IMR-90 (cell line): ENCODE results near the gene FAM131C. TPM values are rescaled to one million over a fixed set of nuclear protein-coding genes. Genes with fewer than 3 reads are reported as not detected.

Experiments
- ATAC-seq: fragments of 200-7000 bp; cut with Tn5 transposase; 2 replicates; pipeline ENCODE4 v1.9.1; 2020; ENCODE audit warnings: low read depth, mild to moderate bottlenecking, moderate library complexity
- BruUV-seq: library from RNA; stranded (reverse); fragments of 400-500 nt; replicated peaks from 2 replicates; lab custom pipeline; 2021; lab: Mats Ljungman, UMichigan
- CTCF ChIA-PET: fragments of 300-600 bp; formaldehyde crosslinking; extraction: SDS; loops from one replicate; lab custom pipeline; 2021; ENCODE audit warnings: antibody characterized with exemption; lab: Yijun Ruan, JAX
- POLR2A ChIA-PET: fragments of 300-600 bp; sonication (Branson Sonifier 250); formaldehyde crosslinking; loops from one replicate; lab custom pipeline; 2022; ENCODE audit warnings: antibody characterized with exemption; ENCODE audit not compliant: unreplicated experiment; lab: Charles Lee
- DNase-seq: peaks from one replicate; pipeline ENCODE4 v3.0.0; 2013
- H2AFZ ChIP-seq: replicated peaks from 2 replicates; pipeline ENCODE3; 2013; ENCODE audit warnings: low read length, mild to moderate bottlenecking; ENCODE audit not compliant: poor library complexity
- H2AK5ac ChIP-seq: 2 replicates; pipeline ENCODE4 v1.6.1; 2013; ENCODE audit warnings: low read depth, low read length, inconsistent platforms
- H2AK9ac ChIP-seq: replicated peaks from 2 replicates; pipeline ENCODE3; 2013; ENCODE audit warnings: mild to moderate bottlenecking, low read depth, low read length, moderate library complexity; ENCODE audit not compliant: poor library complexity
- H2BK120ac ChIP-seq: 2 replicates; pipeline ENCODE4 v1.6.1; 2013; ENCODE audit warnings: low read depth, low read length, inconsistent platforms
- H2BK15ac ChIP-seq: 3 replicates; pipeline ENCODE4 v1.6.1; 2013; ENCODE audit warnings: low read depth, low read length, inconsistent platforms
- H2BK20ac ChIP-seq: 2 replicates; pipeline ENCODE4 v1.6.1; 2013; ENCODE audit warnings: low read depth, mild to moderate bottlenecking, inconsistent platforms, low read length, moderate library complexity
- H2BK5ac ChIP-seq: 2 replicates; pipeline ENCODE4 v1.6.1; 2013; ENCODE audit warnings: mild to moderate bottlenecking, low read depth, low read length, inconsistent platforms; ENCODE audit not compliant: poor library complexity, severe bottlenecking
- H3K14ac ChIP-seq: replicated peaks from 2 replicates; pipeline ENCODE4 v1.6.1; 2013; ENCODE audit warnings: low read depth, low read length, inconsistent platforms
- H3K18ac ChIP-seq: 2 replicates; pipeline ENCODE4 v1.6.1; 2013; ENCODE audit warnings: low read depth, low read length, control low read depth
- H3K23ac ChIP-seq: 2 replicates; pipeline ENCODE4 v1.6.1; 2013; ENCODE audit warnings: low read depth, low read length, inconsistent platforms
- H3K27ac ChIP-seq: 2 replicates; pipeline ENCODE4 v1.5.1; 2013; ENCODE audit warnings: mild to moderate bottlenecking, control low read depth, low read length; ENCODE audit not compliant: insufficient read depth
- H3K27me3 ChIP-seq: 2 replicates; pipeline ENCODE4 v1.6.1; 2013; ENCODE audit warnings: low read length; ENCODE audit not compliant: control insufficient read depth, insufficient read depth
- H3K36me3 ChIP-seq: 2 replicates; pipeline ENCODE4 v1.6.1; 2013; ENCODE audit warnings: low read length, mixed read lengths; ENCODE audit not compliant: control insufficient read depth, insufficient read depth
- H3K4ac ChIP-seq: 2 replicates; pipeline ENCODE4 v1.6.1; 2013; ENCODE audit warnings: low read depth, low read length, inconsistent platforms
- H3K4me1 ChIP-seq: 2 replicates; pipeline ENCODE4 v1.6.1; 2013; ENCODE audit warnings: low read length, mixed read lengths; ENCODE audit not compliant: control insufficient read depth, insufficient read depth
- H3K4me2 ChIP-seq: 2 replicates; pipeline ENCODE4 v1.6.1; 2013; ENCODE audit warnings: low read depth, mild to moderate bottlenecking, control low read depth, low read length, moderate library complexity
- H3K4me3 ChIP-seq: 2 replicates; pipeline ENCODE4 v1.5.1; 2013; ENCODE audit warnings: low read depth, mild to moderate bottlenecking, control low read depth, low read length, moderate library complexity; ENCODE audit not compliant: insufficient read depth
- H3K56ac ChIP-seq: 2 replicates; pipeline ENCODE4 v1.6.1; 2013; ENCODE audit warnings: low read length, inconsistent platforms; ENCODE audit not compliant: insufficient read depth; ENCODE audit errors: extremely low read depth
- H3K79me1 ChIP-seq, 2 experiments: 2 replicates each; pipeline ENCODE4 v1.6.1; 2013; ENCODE audit warnings: low read length in 2 of 2, inconsistent platforms in 1 of 2, low read depth in 1 of 2
- H3K9ac ChIP-seq: 2 replicates; pipeline ENCODE4 v1.6.1; 2013; ENCODE audit warnings: low read depth, low read length, control low read depth
- H3K9me1 ChIP-seq: 2 replicates; pipeline ENCODE4 v1.6.1; 2013; ENCODE audit warnings: low read length, inconsistent platforms; ENCODE audit not compliant: insufficient read depth
- H3K9me3 ChIP-seq: 2 replicates; pipeline ENCODE4 v1.6.1; 2013; ENCODE audit warnings: low read length; ENCODE audit not compliant: control insufficient read depth, insufficient read depth
- H4K20me1 ChIP-seq: 2 replicates; pipeline ENCODE4 v1.6.1; 2013; ENCODE audit warnings: low read length, inconsistent platforms; ENCODE audit not compliant: insufficient read depth
- H4K5ac ChIP-seq: 2 replicates; pipeline ENCODE4 v1.6.1; 2013; ENCODE audit warnings: mild to moderate bottlenecking, low read depth, low read length, control low read depth
- H4K8ac ChIP-seq, 2 experiments: 2 replicates each; pipeline ENCODE4 v1.6.1; 2013; ENCODE audit warnings: low read depth in 2 of 2, low read length in 2 of 2, control low read depth in 1 of 2, inconsistent platforms in 1 of 2
- H4K91ac ChIP-seq: 2 replicates; pipeline ENCODE4 v1.6.1; 2013; ENCODE audit warnings: low read depth, low read length, inconsistent platforms; ENCODE audit not compliant: insufficient read depth
- BHLHE40 ChIP-seq: fragments of 150-350 bp; IDR thresholded peaks from 2 replicates; pipeline ENCODE4 v1.6.1; 2016; ENCODE audit warnings: mild to moderate bottlenecking, low read depth, low read length
- CEBPB ChIP-seq: IDR thresholded peaks from 2 replicates; pipeline ENCODE4 v1.6.1; 2012; ENCODE audit warnings: low read depth, low read length, improper control_type of control experiment
- CHD1 ChIP-seq: IDR thresholded peaks from 2 replicates; pipeline ENCODE4 v1.6.1; 2012; ENCODE audit warnings: low read depth, low read length, improper control_type of control experiment
- FOS ChIP-seq: fragments of 150-350 bp; IDR thresholded peaks from 2 replicates; pipeline ENCODE4 v1.6.1; 2016; ENCODE audit warnings: low read depth, low read length
- MAFK ChIP-seq: IDR thresholded peaks from 2 replicates; pipeline ENCODE4 v1.6.1; 2012; ENCODE audit warnings: low read depth, low read length, improper control_type of control experiment
- MAZ ChIP-seq: IDR thresholded peaks from 2 replicates; pipeline ENCODE4 v1.6.1; 2012; ENCODE audit warnings: low read depth, mild to moderate bottlenecking, low read length, improper control_type of control experiment, moderate library complexity, borderline replicate concordance
- MXI1 ChIP-seq: IDR thresholded peaks from 2 replicates; pipeline ENCODE4 v1.6.1; 2012; ENCODE audit warnings: low read depth, mild to moderate bottlenecking, low read length, moderate library complexity, borderline replicate concordance
- NFE2L2 ChIP-seq: fragments of 150-350 bp; IDR thresholded peaks from 2 replicates; pipeline ENCODE4 v1.6.1; 2016; ENCODE audit warnings: low read depth, mild to moderate bottlenecking, low read length
- POLR2A ChIP-seq: IDR thresholded peaks from 2 replicates; pipeline ENCODE4 v1.6.1; 2012; ENCODE audit warnings: mild to moderate bottlenecking, low read depth, low read length
- RAD21 ChIP-seq: IDR thresholded peaks from 2 replicates; pipeline ENCODE4 v1.6.1; 2012; ENCODE audit warnings: low read length, improper control_type of control experiment
- RCOR1 ChIP-seq: IDR thresholded peaks from 2 replicates; pipeline ENCODE4 v1.6.1; 2012; ENCODE audit warnings: mild to moderate bottlenecking, low read length, improper control_type of control experiment; ENCODE audit not compliant: insufficient replicate concordance
- RFX5 ChIP-seq: IDR thresholded peaks from 2 replicates; pipeline ENCODE4 v1.8.0; 2012; ENCODE audit warnings: low read depth, mild to moderate bottlenecking, low read length, moderate library complexity
- SMC3 ChIP-seq: fragments of 150-350 bp; IDR thresholded peaks from 2 replicates; pipeline ENCODE4 v1.6.1; 2016; ENCODE audit warnings: low read depth, mild to moderate bottlenecking, antibody characterized with exemption, low read length, moderate library complexity
- WGBS, 2 experiments: methylation state at CpG; one replicate each; pipeline versions ENCODE4 v1.1.5 to v1.1.7; 2013; ENCODE audit warnings: missing lambda C conversion rate in 2 of 2; ENCODE audit not compliant: insufficient read length in 1 of 2; ENCODE audit errors: extremely low coverage in 2 of 2; 5-methylcytosine and 5-hydroxymethylcytosine counted together
- dilution Hi-C: fragments of 300-500 bp; cut with HindIII; formaldehyde crosslinking; loops from one replicate; pipeline ENCODE4 v1.14.3; 2018; ENCODE audit warnings: low sequenced_read_pairs; ENCODE audit not compliant: unreplicated experiment
- in situ Hi-C: fragments of 300-500 bp; cut with MboI; formaldehyde crosslinking; loops from 3 replicates; pipeline ENCODE4 v1.14.3; 2019; ENCODE audit warnings: low sequenced_read_pairs, inconsistent platforms, mixed read lengths
- intact Hi-C: fragments of 100-400 bp; cut with micrococcal nuclease; formaldehyde crosslinking; loops from 2 replicates; pipeline ENCODE4 v1.10.0; 2022
- polyA plus RNA-seq, 3 experiments: library from polyadenylated mRNA; depleted of rRNA; stranded (reverse); fragments of >200 nt; gene quantifications; 2 replicates each; pipeline ENCODE4 v1.2.3, GENCODE V29; 2012; ENCODE audit warnings: low replicate concordance in 1 of 3
- total RNA-seq: library from RNA; depleted of rRNA; stranded (reverse); fragments of >200 nt; gene quantifications from 2 replicates; pipeline ENCODE4 v1.2.3, GENCODE V29; 2012
- TF ChIP-seq, protein P1 (sequence below): fragments of 150-350 bp; IDR thresholded peaks from 2 replicates; pipeline ENCODE4 v1.6.1; 2017; ENCODE audit warnings: mild to moderate bottlenecking, antibody characterized with exemption, low read length, low read depth
- TF ChIP-seq, protein P2 (sequence below): conservative IDR thresholded peaks from 2 replicates; pipeline ENCODE4 v1.5.1; 2012; ENCODE audit warnings: mild to moderate bottlenecking, low read depth, low read length, improper control_type of control experiment
- TF ChIP-seq, protein P3 (sequence below): fragments of 150-350 bp; IDR thresholded peaks from 2 replicates; pipeline ENCODE4 v1.6.1; 2016; ENCODE audit warnings: low read depth, mild to moderate bottlenecking, low read length, moderate library complexity, borderline replicate concordance

Gene FAM131C
- total and polyA plus RNA-seq, 2 of the 4 experiments (the other 2 are of a cell fraction) = 0.18 to 1.0 TPM

DNA sequence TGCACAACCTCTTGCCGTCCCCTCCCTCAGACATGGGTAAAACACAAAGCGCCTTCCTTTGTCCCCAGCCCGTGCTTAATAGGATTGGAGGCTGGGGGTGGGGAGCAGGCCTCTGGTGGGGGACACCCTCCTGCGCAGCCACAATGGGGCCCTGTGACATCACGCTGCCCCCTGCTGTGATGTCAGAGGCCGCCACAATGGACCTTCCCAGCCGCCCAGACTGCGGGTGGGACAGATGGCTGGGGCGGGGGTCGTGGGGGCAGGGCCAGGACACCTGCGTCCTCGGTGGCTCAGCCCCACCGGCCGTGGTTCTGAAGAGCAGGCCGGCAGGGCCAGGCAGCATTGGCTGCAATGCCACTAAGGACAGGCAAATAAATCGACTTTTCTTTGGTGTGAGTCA, 42.6 kb upstream of the FAM131C start:
- no peak overlapping the region for H3K4me3 ChIP-seq
- no peak overlapping the region for H2BK120ac ChIP-seq
- H2AK5ac ChIP-seq = no peak overlapping the region
- no peak overlapping the region for H3K14ac ChIP-seq
- no peak overlapping the region for H3K18ac ChIP-seq
- H3K36me3 ChIP-seq = no peaks in the 10 kb centered on the region
- ChIA-PET CTCF (no interaction called here), POLR2A (no interaction called here)
- no peak overlapping the region for H2BK20ac ChIP-seq
- no peaks in the 10 kb centered on the region for H3K9me3 ChIP-seq
- H2AK9ac ChIP-seq = no peak overlapping the region
- no peak overlapping the region for H2BK5ac ChIP-seq
- ATAC-seq = no peak
- no peak overlapping the region for H4K5ac ChIP-seq
- H3K4me2 ChIP-seq = no peak overlapping the region
- dilution Hi-C loops = no loop called here
- no peaks in the 10 kb centered on the region; a peak in 1 of 4 replicates for H3K79me1 ChIP-seq
- no peak overlapping the region for H3K23ac ChIP-seq
- intact Hi-C loops = no loop called here
- DNase-seq = no peak
- in situ Hi-C loops = no loop called here
- H3K4me1 ChIP-seq = peaks cover 20% of the 10 kb centered on the region
- H3K9ac ChIP-seq = no peak overlapping the region
- no peak overlapping the region for H2BK15ac ChIP-seq
- no peak overlapping the region for H3K4ac ChIP-seq
- H4K20me1 ChIP-seq = no peaks in the 10 kb centered on the region
- no peak overlapping the region for H4K8ac ChIP-seq
- no peak overlapping the region for H3K56ac ChIP-seq
- BruUV-seq = no TSS peak
- H4K91ac ChIP-seq = no peak overlapping the region
- no peak overlapping the region for H3K27ac ChIP-seq
- H2AFZ ChIP-seq = no peak overlapping the region
- WGBS, 2 experiments = 53% methylated on average over 7 of the region's 16 CpGs; no CpG with 5 or more reads in 1 of the 2 experiments
- TF ChIP-seq, protein P1, sequence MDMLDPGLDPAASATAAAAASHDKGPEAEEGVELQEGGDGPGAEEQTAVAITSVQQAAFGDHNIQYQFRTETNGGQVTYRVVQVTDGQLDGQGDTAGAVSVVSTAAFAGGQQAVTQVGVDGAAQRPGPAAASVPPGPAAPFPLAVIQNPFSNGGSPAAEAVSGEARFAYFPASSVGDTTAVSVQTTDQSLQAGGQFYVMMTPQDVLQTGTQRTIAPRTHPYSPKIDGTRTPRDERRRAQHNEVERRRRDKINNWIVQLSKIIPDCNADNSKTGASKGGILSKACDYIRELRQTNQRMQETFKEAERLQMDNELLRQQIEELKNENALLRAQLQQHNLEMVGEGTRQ = no peak
- TF ChIP-seq, protein P2, sequence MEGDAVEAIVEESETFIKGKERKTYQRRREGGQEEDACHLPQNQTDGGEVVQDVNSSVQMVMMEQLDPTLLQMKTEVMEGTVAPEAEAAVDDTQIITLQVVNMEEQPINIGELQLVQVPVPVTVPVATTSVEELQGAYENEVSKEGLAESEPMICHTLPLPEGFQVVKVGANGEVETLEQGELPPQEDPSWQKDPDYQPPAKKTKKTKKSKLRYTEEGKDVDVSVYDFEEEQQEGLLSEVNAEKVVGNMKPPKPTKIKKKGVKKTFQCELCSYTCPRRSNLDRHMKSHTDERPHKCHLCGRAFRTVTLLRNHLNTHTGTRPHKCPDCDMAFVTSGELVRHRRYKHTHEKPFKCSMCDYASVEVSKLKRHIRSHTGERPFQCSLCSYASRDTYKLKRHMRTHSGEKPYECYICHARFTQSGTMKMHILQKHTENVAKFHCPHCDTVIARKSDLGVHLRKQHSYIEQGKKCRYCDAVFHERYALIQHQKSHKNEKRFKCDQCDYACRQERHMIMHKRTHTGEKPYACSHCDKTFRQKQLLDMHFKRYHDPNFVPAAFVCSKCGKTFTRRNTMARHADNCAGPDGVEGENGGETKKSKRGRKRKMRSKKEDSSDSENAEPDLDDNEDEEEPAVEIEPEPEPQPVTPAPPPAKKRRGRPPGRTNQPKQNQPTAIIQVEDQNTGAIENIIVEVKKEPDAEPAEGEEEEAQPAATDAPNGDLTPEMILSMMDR = no peak
- TF ChIP-seq BHLHE40 = no peak
- TF ChIP-seq SMC3 = no peak
- TF ChIP-seq POLR2A = no peak
- TF ChIP-seq RFX5 = no peak
- TF ChIP-seq RCOR1 = no peak
- TF ChIP-seq NFE2L2 = no peak
- no peak for TF ChIP-seq MXI1
- no peak for TF ChIP-seq FOS
- TF ChIP-seq RAD21 = no peak
- no peak for TF ChIP-seq CEBPB
- TF ChIP-seq CHD1 = no peak
- no peak for TF ChIP-seq MAZ
- TF ChIP-seq, protein P3, sequence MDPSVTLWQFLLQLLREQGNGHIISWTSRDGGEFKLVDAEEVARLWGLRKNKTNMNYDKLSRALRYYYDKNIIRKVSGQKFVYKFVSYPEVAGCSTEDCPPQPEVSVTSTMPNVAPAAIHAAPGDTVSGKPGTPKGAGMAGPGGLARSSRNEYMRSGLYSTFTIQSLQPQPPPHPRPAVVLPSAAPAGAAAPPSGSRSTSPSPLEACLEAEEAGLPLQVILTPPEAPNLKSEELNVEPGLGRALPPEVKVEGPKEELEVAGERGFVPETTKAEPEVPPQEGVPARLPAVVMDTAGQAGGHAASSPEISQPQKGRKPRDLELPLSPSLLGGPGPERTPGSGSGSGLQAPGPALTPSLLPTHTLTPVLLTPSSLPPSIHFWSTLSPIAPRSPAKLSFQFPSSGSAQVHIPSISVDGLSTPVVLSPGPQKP = no peak
- TF ChIP-seq MAFK = no peak
- no peaks in the 10 kb centered on the region for H3K27me3 ChIP-seq
- H3K9me1 ChIP-seq = peaks cover 4% of the 10 kb centered on the region
